Measurements from ENCODE around the gene INTS6. TPM values are rescaled to one million over a fixed set of nuclear protein-coding genes. Genes with fewer than 3 reads are reported as not detected.

Gene INTS6
- total RNA-seq, 2 donors from 2014 or later, result 66.1 to 92.3 TPM

GRCh38 chr13:51477653-51478324 is 25.0 kb upstream of the INTS6 start:
- Mint-ChIP-seq H3K27me3 (no peaks in the 10 kb centered on the region), H3K36me3 (no peaks in the 10 kb centered on the region), H3K27ac (no peak overlapping the region), H3K4me1 (ENCODE audit: low read depth in 2 of 2) (peaks cover 6 to 7% of the 10 kb centered on the region in 2 donors), H3K4me3 (no peak overlapping the region), H3K9me3 (no peaks in the 10 kb centered on the region)
- ATAC-seq (no peak), DNase-seq (ENCODE audit: low spot score) (no peak)

GRCh38 chr13:51477149-51477548 is 24.3 kb upstream of the INTS6 start:
- Mint-ChIP-seq H3K4me3 (no peak overlapping the region), H3K36me3 (no peaks in the 10 kb centered on the region)
- ATAC-seq, result no peak

GRCh38 chr13:51475727-51476501 is 23.1 kb upstream of the INTS6 start:
- no peak overlapping the region for H3K4me3 Mint-ChIP-seq
- H3K4me1 Mint-ChIP-seq (ENCODE audit: low read depth in 2 of 2), result peaks cover 6 to 7% of the 10 kb centered on the region in 2 donors
- DNase-seq (ENCODE audit: low spot score), result no peak
- H3K27ac Mint-ChIP-seq, result peak overlapping the region in 1 of 2 donors; percentile 57
- peak in 1 of 2 donors; percentile 66 for ATAC-seq
- H3K36me3 Mint-ChIP-seq, result no peaks in the 10 kb centered on the region
- no peaks in the 10 kb centered on the region for H3K9me3 Mint-ChIP-seq
- H3K27me3 Mint-ChIP-seq, result no peaks in the 10 kb centered on the region

More at GRCh38 chr13:51477149-51477548, 24.3 kb upstream of the INTS6 start:
- Mint-ChIP-seq H3K27ac (no peak overlapping the region), H3K4me1 (ENCODE audit: low read depth in 2 of 2) (peaks cover 6 to 7% of the 10 kb centered on the region in 2 donors), H3K9me3 (no peaks in the 10 kb centered on the region), H3K27me3 (no peaks in the 10 kb centered on the region)
- no peak for DNase-seq (ENCODE audit: low spot score)

GRCh38 chr13:51469790-51470189 is 17.0 kb upstream of the INTS6 start:
- no peak for DNase-seq (ENCODE audit: low spot score)
- H3K4me3 Mint-ChIP-seq, result no peak overlapping the region
- no peaks in the 10 kb centered on the region for H3K36me3 Mint-ChIP-seq
- H3K9me3 Mint-ChIP-seq, result no peaks in the 10 kb centered on the region
- H3K27me3 Mint-ChIP-seq, result no peaks in the 10 kb centered on the region
- no peaks in the 10 kb centered on the region for H3K4me1 Mint-ChIP-seq (ENCODE audit: low read depth in 2 of 2)
- ATAC-seq, result no peak
- no peak overlapping the region for H3K27ac Mint-ChIP-seq

GRCh38 chr13:51467730-51468129 is 14.9 kb upstream of the INTS6 start:
- Mint-ChIP-seq H3K4me3 (no peak overlapping the region), H3K27me3 (no peaks in the 10 kb centered on the region), H3K9me3 (no peaks in the 10 kb centered on the region), H3K27ac (no peak overlapping the region), H3K4me1 (ENCODE audit: low read depth in 2 of 2) (no peaks in the 10 kb centered on the region), H3K36me3 (no peaks in the 10 kb centered on the region)
- DNase-seq (ENCODE audit: low spot score), result no peak
- no peak for ATAC-seq

- Mint-ChIP-seq H3K4me3 (no peak overlapping the region), H3K9me3 (no peaks in the 10 kb centered on the region), H3K27ac (no peak overlapping the region), H3K4me1 (ENCODE audit: low read depth in 2 of 2) (no peaks in the 10 kb centered on the region), H3K27me3 (no peaks in the 10 kb centered on the region), H3K36me3 (no peaks in the 10 kb centered on the region)
- DNase-seq (ENCODE audit: low spot score) (no peak), ATAC-seq (no peak)
Measured at GRCh38 chr13:51465124-51465523, 12.3 kb upstream of the INTS6 start.

- Mint-ChIP-seq H3K4me1 (ENCODE audit: low read depth in 2 of 2) (peaks cover 22 to 27% of the 10 kb centered on the region in 2 donors), H3K36me3 (peaks cover 18% of the 10 kb centered on the region), H3K4me3 (no peak overlapping the region), H3K27me3 (no peaks in the 10 kb centered on the region), H3K9me3 (no peaks in the 10 kb centered on the region), H3K27ac (no peak overlapping the region)
- ATAC-seq, result no peak
- no peak for DNase-seq (ENCODE audit: low spot score)
Measured at GRCh38 chr13:51457086-51457815, 4.4 kb upstream of the INTS6 start.

GRCh38 chr13:51456510-51456909 is 3.7 kb upstream of the INTS6 start:
- peaks cover 22 to 27% of the 10 kb centered on the region in 2 donors for H3K4me1 Mint-ChIP-seq (ENCODE audit: low read depth in 2 of 2)
- ATAC-seq (no peak), DNase-seq (ENCODE audit: low spot score) (no peak)
- H3K9me3 Mint-ChIP-seq, result no peaks in the 10 kb centered on the region
- H3K36me3 Mint-ChIP-seq, result peaks cover 18% of the 10 kb centered on the region
- no peak overlapping the region for H3K27ac Mint-ChIP-seq
- H3K4me3 Mint-ChIP-seq, result no peak overlapping the region
- no peaks in the 10 kb centered on the region for H3K27me3 Mint-ChIP-seq

GRCh38 chr13:51455532-51455931 is 2.7 kb upstream of the INTS6 start:
- Mint-ChIP-seq H3K4me1 (ENCODE audit: low read depth in 2 of 2) (peaks cover 23 to 30% of the 10 kb centered on the region in 2 donors), H3K27ac (peak overlapping the region; percentile 79 to 91), H3K4me3 (no peak overlapping the region), H3K9me3 (no peaks in the 10 kb centered on the region), H3K27me3 (no peaks in the 10 kb centered on the region), H3K36me3 (peaks cover 18% of the 10 kb centered on the region)
- ATAC-seq (no peak), DNase-seq (ENCODE audit: low spot score) (no peak)

- Mint-ChIP-seq H3K27ac (peak overlapping the region; percentile 79 to 91), H3K27me3 (no peaks in the 10 kb centered on the region), H3K4me1 (ENCODE audit: low read depth in 2 of 2) (peaks cover 31 to 40% of the 10 kb centered on the region in 2 donors), H3K9me3 (no peaks in the 10 kb centered on the region), H3K4me3 (peak overlapping the region; percentile 91), H3K36me3 (peaks cover 18% of the 10 kb centered on the region)
- no peak for ATAC-seq
- DNase-seq (ENCODE audit: low spot score), result no peak
Measured at GRCh38 chr13:51453959-51454703, 1.3 kb upstream of the INTS6 start.

- peak; percentile 62 to 65 for ATAC-seq
- no peaks in the 10 kb centered on the region for H3K27me3 Mint-ChIP-seq
Measured at GRCh38 chr13:51453207-51453958, 547 bp upstream of the INTS6 start.

GRCh38 chr13:51451467-51452360 is 1.1 kb downstream of the INTS6 start:
- Mint-ChIP-seq H3K27ac (peak overlapping the region; percentile 79 to 91), H3K9me3 (no peaks in the 10 kb centered on the region), H3K4me1 (ENCODE audit: low read depth in 2 of 2) (peaks cover 29 to 44% of the 10 kb centered on the region in 2 donors), H3K27me3 (no peaks in the 10 kb centered on the region), H3K36me3 (peaks cover 19% of the 10 kb centered on the region), H3K4me3 (peak overlapping the region; percentile 91)
- DNase-seq (ENCODE audit: low spot score) (peak; percentile 87), ATAC-seq (peak; percentile 15 to 21)

More at GRCh38 chr13:51453207-51453958, 547 bp upstream of the INTS6 start:
- peaks cover 33 to 44% of the 10 kb centered on the region in 2 donors for H3K4me1 Mint-ChIP-seq (ENCODE audit: low read depth in 2 of 2)
- peak; percentile 90 for DNase-seq (ENCODE audit: low spot score)
- H3K4me3 Mint-ChIP-seq, result peak overlapping the region; percentile 91
- no peaks in the 10 kb centered on the region for H3K9me3 Mint-ChIP-seq
- H3K36me3 Mint-ChIP-seq, result peaks cover 19% of the 10 kb centered on the region
- peak overlapping the region; percentile 79 to 91 for H3K27ac Mint-ChIP-seq
